ENCODE data around the gene HSD17B14. TPM values are rescaled to one million over a fixed set of nuclear protein-coding genes. Genes with fewer than 3 reads are reported as not detected.
"Not testable (repeated sequence)": the region's sequence is repeated elsewhere in the genome, so short reads cannot be mapped to it uniquely, and the experiment has no call there.

The HSD17B14 gene
- total and polyA plus RNA-seq, 9 of the 15 experiments (the other 6 are each of a cell fraction or from before 2014, with no cell fraction given): 0.16 TPM; not detected in 8

DNA sequence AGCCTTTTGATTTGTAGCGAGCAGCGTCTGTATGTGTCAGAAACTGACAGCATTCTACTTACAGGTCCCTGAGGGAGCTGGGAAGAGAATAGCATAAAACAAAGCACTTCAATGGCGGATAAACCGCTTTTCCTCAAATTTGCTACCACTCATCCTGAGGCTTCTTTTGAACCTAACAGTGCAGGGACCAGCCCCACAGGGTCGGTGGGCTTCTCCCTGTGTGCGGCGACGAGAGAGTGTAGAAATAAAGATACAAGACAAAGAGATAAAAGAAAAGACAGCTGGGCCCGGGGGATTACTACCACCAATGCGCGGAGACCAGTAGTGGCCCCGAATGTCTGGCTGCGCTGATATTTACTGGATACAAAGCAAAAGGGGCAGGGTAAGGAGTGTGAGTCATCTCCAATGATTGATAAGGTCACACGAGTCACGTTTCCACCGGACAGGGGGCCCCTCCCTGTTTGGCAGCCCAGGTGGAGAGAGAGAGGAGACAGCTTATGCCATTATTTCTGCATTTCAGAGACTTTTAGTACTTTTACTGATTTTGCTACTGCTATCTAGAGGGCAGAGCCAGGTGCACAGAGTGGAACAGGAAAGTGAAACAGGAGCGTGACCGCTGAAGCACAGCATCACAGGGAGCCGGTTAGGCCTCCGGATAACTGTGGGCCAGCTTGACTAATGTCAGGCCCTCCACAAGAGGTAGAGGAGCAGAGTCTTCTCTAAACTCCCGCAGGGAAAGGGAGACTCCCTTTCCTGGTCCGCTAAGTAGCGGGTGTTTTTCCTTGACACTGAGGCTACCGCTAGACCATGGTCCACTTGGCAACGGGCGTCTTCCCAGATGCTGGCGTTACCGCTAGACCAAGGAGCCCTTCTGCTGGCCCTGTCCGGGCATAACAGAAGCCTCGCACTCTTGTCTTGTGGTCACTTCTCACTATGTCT is 40.0 kb upstream of the HSD17B14 start (continued):
- TF ChIP-seq, protein P1, sequence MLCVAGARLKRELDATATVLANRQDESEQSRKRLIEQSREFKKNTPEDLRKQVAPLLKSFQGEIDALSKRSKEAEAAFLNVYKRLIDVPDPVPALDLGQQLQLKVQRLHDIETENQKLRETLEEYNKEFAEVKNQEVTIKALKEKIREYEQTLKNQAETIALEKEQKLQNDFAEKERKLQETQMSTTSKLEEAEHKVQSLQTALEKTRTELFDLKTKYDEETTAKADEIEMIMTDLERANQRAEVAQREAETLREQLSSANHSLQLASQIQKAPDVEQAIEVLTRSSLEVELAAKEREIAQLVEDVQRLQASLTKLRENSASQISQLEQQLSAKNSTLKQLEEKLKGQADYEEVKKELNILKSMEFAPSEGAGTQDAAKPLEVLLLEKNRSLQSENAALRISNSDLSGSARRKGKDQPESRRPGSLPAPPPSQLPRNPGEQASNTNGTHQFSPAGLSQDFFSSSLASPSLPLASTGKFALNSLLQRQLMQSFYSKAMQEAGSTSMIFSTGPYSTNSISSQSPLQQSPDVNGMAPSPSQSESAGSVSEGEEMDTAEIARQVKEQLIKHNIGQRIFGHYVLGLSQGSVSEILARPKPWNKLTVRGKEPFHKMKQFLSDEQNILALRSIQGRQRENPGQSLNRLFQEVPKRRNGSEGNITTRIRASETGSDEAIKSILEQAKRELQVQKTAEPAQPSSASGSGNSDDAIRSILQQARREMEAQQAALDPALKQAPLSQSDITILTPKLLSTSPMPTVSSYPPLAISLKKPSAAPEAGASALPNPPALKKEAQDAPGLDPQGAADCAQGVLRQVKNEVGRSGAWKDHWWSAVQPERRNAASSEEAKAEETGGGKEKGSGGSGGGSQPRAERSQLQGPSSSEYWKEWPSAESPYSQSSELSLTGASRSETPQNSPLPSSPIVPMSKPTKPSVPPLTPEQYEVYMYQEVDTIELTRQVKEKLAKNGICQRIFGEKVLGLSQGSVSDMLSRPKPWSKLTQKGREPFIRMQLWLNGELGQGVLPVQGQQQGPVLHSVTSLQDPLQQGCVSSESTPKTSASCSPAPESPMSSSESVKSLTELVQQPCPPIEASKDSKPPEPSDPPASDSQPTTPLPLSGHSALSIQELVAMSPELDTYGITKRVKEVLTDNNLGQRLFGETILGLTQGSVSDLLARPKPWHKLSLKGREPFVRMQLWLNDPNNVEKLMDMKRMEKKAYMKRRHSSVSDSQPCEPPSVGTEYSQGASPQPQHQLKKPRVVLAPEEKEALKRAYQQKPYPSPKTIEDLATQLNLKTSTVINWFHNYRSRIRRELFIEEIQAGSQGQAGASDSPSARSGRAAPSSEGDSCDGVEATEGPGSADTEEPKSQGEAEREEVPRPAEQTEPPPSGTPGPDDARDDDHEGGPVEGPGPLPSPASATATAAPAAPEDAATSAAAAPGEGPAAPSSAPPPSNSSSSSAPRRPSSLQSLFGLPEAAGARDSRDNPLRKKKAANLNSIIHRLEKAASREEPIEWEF (CRISPR knock-in tag; IDR thresholded peaks at IDR 0.05): 0 out of 2 replicates have a peak, but pooled peaks have one; percentile 79
- 0 out of 2 replicates have a peak, but pooled peaks have one; percentile 48 for TF ChIP-seq ZNF324 (CRISPR knock-in tag; IDR thresholded peaks at IDR 0.05)
- peak; percentile 57 for TF ChIP-seq NEUROD1 (IDR thresholded peaks at IDR 0.05; ENCODE audit: borderline replicate concordance, low read depth, low read length, partially characterized antibody)
- peak; percentile 73 for TF ChIP-seq CREM (IDR thresholded peaks at IDR 0.05; ENCODE audit: low read depth)
- peak in 1 of 2 experiments; percentile 78; a peak in 2 of 4 replicates for TF ChIP-seq SRF (CRISPR knock-in tag; IDR thresholded peaks at IDR 0.05)
- peak; percentile 75 for TF ChIP-seq POLR2A (conservative IDR thresholded peaks at IDR 0.05)
- peak; percentile 35 to 73; a peak in 2 of 4 replicates for TF ChIP-seq HDAC1 (IDR thresholded peaks at IDR 0.05)
- TF ChIP-seq ZNF589 (CRISPR knock-in tag; IDR thresholded peaks at IDR 0.05; ENCODE audit: low read depth): peak; percentile 56; the same call in 1 of the 2 replicates
- 0 out of 2 replicates have a peak, but pooled peaks have one; percentile 11 for TF ChIP-seq TARDBP (IDR thresholded peaks at IDR 0.05)
- TF ChIP-seq SMARCE1 (IDR thresholded peaks at IDR 0.05): peak; percentile 92
- 0 out of 2 replicates have a peak, but pooled peaks have one; percentile 31 for TF ChIP-seq ZC3H4 (CRISPR knock-in tag; IDR thresholded peaks at IDR 0.05; ENCODE audit: borderline replicate concordance)
- TF ChIP-seq, protein P2, sequence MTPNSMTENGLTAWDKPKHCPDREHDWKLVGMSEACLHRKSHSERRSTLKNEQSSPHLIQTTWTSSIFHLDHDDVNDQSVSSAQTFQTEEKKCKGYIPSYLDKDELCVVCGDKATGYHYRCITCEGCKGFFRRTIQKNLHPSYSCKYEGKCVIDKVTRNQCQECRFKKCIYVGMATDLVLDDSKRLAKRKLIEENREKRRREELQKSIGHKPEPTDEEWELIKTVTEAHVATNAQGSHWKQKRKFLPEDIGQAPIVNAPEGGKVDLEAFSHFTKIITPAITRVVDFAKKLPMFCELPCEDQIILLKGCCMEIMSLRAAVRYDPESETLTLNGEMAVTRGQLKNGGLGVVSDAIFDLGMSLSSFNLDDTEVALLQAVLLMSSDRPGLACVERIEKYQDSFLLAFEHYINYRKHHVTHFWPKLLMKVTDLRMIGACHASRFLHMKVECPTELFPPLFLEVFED (CRISPR knock-in tag; conservative IDR thresholded peaks at IDR 0.05): peak; percentile 70
- TF ChIP-seq ZBTB17 (CRISPR knock-in tag; IDR thresholded peaks at IDR 0.05): peak; percentile 87
- TF ChIP-seq ZNF586 (CRISPR knock-in tag; conservative IDR thresholded peaks at IDR 0.05): 0 out of 2 replicates have a peak, but pooled peaks have one; percentile 16
- TF ChIP-seq E2F3 (CRISPR knock-in tag; IDR thresholded peaks at IDR 0.05): 0 out of 2 replicates have a peak, but pooled peaks have one; percentile 44
- peak; percentile 82 for TF ChIP-seq TEAD4 (IDR thresholded peaks at IDR 0.05; ENCODE audit: low read length)
- TF ChIP-seq TEAD4 (CRISPR knock-in tag; IDR thresholded peaks at IDR 0.05; ENCODE audit: borderline replicate concordance): not testable (repeated sequence)
- peak; percentile 52 for TF ChIP-seq NFE2 (IDR thresholded peaks at IDR 0.05; ENCODE audit: low read depth)
- peak; percentile 53; the same call in 1 of the 2 replicates for TF ChIP-seq ZSCAN32 (CRISPR knock-in tag; IDR thresholded peaks at IDR 0.05)
- peak; percentile 72 to 85 for TF ChIP-seq MNT (conservative IDR thresholded peaks at IDR 0.05)

Data from K562 (cell line).